GM18867 (cell line): ENCODE data around the gene ASXL3.

Experiments used
- ATAC-seq: cut with Tn5 transposase; IDR thresholded peaks from one replicate; pipeline ENCODE4 v1.9.1; 2021; ENCODE audit warnings: mild to moderate bottlenecking, moderate library complexity; ENCODE audit not compliant: unreplicated experiment

ASXL3 gene

DNA sequence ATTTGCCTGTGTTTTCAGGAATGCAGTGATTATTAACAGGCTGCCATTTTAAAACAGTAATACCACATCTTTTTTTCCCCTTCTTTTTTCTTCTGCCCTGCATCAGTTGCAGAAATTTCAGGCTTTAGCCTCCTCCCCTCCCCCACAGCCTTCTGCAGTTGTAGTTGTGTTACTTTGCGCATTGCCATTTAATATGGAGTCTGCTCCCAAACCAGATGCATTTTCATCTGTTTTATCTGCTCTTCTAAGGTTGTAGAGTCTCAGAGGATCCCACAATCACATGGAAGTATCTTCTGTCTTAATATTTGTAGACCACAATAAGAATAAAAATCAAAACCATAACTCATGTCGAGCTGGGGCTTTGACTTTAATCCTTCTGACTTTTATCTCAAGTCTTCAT, 3.8 kb downstream of the ASXL3 start:
- no peak for ATAC-seq

DNA sequence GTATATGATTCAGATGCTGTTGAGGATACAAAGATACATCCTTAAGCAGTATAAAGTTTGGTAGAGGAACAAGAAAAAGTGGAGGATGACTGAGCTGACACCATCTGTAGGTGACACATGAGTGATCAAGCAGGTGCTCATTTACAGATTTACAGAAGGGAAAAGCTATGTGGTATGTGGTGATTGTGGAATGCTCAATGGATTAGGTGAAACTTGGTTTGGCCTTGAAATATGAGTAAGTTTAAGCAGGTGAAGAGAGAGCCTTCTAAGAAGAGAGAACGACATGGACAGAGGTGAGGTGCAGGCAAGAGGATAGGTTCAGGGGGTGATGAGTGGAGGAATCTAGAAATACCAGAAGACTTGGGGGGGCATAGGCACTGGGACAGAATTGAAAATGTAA, 5.9 kb downstream of the ASXL3 start:
- ATAC-seq = no peak

DNA sequence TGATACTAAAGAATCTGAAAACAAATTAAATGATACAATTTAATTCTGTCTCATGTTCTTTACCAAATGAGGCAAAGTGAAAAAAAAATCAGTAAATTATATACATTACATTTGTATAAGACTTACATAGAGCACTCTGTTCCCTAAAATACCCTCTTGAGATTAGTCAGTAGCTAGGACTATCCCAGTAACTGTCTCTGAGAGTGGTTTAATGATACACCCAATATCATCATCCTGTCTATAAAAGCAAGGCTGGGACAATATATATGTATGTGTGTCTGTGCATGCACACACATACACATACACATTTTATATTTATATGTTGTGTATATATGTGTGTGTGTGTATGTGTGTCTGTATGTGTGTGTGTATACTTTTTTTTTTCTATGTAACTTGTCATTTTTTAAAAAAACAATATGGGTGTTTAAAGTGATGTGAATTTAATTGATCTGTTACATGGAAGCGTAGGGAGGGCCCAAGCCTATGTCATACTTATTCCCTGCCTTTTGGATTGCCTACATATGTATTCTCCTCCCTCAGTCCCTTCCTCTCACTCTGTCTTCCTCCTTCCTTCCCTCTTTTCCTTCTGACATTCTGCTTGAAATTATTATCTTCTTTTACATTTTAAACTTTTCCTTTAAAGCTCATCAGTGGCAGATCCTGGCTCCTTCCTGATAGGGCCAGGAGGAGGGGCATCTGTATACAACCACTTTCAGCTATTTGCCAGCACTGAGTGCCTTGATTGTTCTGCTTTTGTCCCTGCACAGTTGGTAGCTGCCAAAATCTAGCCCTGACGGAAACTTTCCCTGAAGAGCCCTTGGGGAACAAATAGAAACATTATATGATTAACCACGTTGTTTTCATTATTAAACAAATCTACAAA, 6.8 kb downstream of the ASXL3 start:
- no peak for ATAC-seq

DNA sequence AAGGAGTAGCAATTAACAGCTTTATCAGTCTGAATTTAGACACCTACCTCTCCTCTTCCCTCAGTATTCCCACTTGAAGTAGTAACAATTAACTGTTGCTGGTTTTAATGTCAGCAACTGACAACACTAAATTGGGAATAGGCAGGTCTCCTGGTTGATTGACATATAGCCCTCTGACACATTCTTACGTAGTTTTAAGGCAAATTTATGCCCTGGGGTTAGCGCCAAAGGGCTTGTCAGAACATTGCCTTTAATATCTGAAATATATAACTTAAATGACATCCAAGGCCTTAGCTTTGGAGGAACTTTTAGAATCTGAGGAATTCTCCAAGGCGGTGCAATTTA, 7.4 kb downstream of the ASXL3 start:
- no peak for ATAC-seq

DNA sequence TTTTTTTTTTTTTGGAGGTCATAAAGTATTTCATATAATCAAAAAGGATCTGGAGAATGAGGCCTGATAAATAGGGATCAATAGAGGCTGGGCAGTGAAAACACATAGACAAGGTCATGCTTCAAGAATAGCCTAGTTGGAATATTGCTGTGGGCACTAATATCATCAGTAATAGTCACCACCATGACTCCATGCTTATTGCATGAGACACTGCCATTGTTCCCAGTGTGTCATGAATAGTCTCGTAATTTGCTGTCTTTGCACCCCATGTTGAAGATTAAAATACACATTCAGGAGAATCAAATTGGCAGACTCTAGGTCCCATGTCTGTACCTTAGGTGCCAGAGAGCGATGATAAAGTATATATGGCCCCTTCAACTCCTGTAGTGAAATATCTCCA, 10.3 kb downstream of the ASXL3 start:
- ATAC-seq = no peak

DNA sequence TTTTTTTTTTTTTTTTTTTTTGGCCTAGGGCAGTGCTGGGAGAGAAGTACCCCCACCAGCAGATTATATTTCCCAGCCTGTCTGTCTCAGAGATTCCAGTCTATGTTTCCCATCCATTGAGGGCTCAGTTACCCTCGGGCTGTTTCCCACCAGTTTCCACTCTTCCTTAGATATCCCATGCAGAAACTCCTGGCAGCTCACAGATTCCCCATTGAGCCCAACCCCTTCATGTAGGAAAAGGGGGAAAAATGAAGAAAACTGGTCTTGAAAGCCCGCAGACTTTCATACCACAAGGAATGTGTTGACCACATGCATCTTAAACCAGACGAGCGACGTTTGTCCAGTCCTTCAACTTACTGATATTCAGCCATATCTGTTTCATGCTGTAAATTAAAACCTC, 15.2 kb downstream of the ASXL3 start:
- ATAC-seq = no peak

DNA sequence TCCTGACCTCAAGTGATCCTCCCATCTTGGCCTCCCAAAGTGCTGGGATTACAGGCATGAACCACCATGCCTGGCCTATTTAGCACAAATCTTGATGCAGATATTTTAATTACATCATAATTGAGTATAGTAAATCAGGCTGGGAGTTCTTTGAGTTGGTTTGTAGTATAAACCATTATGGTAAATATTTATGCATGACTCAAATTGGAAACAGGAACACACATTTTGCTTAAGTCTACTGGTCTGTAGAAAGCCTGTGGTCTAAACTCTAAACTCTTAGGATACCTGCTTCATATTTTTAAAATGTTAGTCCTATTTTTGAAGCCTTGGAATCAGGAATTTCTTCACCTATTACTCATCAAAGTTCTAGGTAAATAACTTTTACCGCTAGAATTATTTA, 16.8 kb downstream of the ASXL3 start:
- ATAC-seq = no peak

DNA sequence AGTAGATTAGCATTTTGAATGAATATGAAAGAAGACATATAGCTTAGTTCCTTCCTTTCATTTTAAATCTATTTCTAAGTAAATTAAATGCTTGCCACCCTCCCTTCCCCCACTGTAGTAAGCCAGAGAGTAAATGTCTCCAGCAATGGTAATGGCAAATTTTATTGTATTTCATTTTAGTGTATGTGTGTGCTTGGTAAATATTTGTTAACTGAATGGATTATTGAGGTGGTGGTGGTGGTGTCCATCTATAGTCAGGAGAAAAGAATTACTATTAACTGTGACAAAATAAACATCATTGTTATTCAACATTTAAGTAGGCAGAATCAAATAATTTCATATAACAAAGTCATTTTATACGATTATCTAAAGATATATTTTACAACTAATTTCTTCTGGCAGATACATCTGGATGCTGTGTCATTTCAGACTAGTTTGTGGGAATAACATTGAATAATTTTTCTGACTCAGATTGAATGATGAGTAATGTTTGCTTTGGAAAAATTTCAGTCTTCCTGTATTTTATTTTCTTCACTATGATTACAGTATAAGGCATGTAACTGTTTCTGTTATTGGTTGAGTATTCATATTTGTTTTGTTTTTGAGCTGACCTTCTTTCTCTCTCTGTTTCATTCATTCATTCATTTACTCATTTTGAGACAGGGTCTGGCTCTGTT, 18.3 kb downstream of the ASXL3 start:
- ATAC-seq = no peak

DNA sequence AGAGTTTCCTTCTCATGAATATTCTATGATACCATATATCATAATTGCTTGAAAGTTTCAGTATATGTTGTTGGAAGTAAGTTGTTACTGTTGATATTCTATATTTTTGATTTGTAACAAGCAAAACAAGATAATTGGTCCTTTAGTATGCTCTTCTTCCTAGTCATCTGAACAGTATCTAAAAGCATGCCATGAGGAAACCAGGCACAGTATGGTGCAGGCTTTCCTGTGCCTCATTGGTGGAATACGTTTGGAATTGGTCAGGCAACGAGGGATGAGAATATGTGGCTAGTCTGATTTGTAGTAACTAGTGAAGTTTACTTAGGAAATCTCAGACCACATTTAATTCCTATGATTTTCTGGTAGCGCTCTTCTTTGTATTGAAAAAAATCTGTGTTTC, 22.8 kb downstream of the ASXL3 start:
- no peak for ATAC-seq

DNA sequence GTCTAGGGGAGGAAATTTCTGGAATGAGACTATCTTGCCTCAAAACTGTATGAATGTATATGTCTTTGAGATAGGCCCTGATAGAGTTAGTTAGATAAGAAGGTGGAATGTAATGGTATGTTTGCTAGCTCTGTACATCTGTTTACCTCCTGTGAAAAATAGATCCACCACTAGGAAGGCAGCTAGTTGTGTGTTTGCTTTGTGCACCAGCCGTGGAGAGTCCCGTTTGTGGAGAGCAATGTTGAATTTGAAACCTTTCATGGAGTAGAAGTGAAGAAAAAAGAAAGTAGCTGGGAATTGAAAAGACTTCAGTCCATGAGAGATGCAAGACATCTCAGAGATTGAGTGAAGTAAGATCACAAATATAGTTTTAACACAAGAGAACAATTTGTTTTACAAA, 25.4 kb downstream of the ASXL3 start:
- ATAC-seq = no peak

DNA sequence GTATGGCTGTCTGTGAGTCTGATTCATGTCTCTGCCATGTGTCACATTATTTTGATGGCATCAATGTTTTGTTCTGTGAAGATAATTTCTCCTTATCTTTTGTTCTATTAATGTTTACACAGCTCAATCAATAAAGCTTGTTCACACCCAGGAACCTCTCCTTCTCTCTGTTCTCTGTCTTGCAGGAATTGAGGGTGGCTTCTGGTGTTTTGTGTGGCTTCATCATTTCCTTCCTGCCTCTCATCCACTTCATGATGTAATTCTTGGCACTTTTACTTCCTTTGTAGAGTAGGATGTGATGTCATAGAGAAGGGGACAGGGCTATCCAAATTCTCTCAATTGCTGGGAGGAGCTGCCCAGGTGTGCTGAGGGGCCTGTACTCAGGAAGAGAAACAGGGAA, 27.2 kb downstream of the ASXL3 start:
- ATAC-seq = no peak

DNA sequence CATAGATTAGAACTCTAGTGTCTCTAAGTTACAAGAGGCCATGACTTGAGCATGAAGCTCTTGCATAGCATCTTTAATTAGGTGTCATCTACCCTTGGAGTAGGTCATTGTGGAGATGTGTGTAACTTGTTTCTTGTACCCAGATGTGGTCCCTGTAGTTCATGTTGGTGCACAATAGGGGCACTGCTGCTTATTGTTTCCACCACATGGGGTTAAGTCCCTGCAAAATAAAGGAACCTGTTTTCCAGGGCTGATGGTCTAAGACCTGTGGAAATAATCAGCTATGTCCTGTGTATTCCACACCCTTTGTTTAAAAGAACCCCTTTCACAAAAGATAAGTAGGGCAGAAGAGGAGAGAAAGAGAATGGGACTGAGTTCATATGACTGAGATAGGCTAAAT, 28.6 kb downstream of the ASXL3 start:
- ATAC-seq = no peak

DNA sequence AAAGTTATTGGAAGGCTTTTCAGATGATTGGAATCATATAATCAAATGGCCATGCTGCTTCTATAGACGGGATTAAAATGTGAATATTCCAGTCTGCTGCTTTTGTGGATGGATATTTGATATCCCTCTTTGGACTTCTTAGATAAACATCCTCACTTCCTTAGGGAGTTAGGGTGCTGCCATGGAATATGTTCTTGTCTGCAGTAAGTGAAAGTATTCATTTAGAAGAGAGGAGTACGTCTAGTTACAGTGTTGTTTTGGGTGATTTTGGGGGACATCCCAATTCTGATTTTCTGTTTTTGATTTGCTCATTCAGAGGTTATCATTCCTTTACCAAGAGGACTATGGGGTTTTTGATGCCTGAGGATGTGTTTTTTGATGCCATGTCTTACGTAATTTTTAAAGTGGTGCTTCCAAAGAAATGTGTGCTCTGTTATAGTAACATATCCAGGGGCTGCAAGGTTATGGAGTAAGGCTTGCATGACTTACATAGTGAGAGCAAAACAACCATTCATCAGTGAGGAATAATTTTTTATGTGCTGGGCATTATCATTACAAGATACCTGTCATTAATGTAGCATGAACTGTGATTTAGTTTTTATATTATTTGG, 33.6 kb downstream of the ASXL3 start:
- ATAC-seq = no peak

DNA sequence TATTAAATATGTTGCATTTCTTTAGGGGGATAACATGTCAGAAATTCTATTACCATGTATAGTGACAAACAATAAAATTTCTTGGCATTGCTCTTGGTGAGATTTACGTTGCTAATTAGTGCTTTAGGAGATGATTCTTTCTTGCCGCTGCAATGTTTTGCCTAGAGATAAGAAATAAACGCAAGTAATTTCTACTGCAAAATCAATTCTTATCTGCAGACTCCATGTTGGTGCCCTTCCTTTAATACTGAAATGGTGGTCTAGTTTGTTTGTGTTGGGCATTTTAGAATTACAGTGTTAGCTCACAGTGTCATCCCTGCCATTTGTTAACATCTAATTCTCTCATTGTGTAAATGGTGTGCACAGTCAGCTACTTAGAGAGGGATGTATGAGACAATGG, 34.6 kb downstream of the ASXL3 start:
- ATAC-seq = no peak

DNA sequence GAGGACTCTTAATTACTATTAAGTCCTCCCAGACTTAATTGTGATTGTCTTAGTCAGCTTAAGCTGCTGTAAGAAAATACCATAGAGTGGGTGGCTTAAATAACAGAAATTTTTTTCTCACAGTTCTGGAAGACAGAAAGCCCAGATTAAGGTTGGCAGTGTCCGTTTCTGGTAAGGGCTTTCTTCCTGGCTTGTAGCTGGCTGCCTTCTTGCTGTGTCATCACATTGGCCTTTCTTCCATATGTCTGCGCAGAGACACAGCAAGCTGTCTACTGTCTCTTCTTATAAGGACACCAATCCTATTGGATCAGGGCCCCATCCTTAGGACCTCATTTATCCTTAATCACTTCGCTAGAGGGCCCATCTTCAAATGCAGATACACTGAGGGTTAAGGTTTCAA, 38.5 kb downstream of the ASXL3 start:
- no peak for ATAC-seq

DNA sequence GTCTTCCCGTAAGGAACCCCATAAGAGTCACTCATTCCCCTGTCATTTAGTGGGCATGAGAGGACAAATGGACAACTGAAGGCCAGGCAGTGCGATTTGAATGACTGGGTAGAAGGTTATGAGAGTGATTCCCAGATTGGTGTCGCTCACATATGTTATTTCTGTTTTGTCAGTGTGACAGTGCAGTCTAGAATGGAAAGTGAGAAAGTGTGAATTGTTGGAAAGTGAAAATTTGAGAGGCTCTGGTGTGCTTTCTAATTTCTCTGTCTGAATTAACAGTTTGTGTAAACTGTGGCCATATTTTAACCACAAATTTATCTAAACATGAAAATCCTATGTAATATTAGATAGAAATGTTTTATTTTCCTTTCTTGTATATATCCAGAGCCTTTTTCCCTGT, 49.1 kb downstream of the ASXL3 start:
- no peak for ATAC-seq

DNA sequence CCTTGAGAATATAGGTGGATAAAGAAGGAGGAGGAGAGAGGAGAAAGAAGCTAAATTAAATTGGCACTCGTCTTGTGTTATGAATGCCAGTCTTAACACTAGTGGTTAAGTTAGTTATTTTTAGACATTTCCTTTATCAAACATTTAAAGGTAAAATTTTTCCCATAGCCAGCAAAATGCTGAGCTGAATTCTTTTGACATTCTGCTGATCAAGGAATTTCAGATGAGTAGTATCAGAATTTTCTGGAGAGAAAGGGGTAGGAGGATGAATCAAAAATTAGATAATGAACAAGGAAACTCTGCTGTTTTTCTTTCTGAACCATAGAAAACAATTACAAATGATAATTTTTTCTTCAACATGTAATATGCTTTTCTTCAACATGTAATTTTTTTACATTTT, 52.5 kb downstream of the ASXL3 start:
- ATAC-seq = no peak

DNA sequence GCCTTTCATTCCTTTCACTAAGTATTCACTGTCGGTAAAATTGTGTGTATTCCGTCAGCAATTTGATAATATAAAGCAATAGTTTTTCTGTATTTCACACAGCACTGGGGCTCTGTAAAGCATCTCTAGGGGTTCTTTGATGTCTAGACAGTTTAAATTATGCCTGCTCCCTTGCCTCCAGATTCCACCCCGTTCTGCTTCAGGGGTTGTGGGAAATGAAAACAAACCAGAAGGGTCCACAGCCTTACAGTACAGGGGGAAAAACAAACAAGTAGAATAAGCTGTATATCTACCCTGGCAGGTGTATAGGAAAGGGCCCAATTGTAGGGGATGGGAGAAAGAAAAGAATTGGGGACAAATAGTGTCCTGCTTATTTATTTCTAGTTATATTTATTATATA, 63.1 kb downstream of the ASXL3 start:
- ATAC-seq = no peak

DNA sequence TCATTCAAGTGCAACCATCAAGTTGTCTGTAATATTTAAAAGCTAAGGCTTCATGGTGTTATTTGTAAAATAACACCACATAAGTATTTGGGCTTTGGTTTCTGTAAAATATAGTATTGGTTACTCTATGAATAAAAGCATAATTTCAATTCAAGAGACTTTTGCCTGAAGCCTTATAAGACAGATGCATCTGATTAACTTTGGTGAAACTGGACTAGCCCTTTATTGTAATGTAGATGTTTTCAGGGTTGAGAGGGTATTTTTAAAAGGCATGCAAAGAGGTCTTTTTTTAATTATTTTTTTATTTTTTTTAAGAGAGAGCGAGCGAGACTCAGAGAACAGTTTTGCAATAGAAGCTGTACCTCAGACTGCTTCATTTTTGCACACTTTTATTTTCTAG, 66.5 kb downstream of the ASXL3 start:
- ATAC-seq = no peak

DNA sequence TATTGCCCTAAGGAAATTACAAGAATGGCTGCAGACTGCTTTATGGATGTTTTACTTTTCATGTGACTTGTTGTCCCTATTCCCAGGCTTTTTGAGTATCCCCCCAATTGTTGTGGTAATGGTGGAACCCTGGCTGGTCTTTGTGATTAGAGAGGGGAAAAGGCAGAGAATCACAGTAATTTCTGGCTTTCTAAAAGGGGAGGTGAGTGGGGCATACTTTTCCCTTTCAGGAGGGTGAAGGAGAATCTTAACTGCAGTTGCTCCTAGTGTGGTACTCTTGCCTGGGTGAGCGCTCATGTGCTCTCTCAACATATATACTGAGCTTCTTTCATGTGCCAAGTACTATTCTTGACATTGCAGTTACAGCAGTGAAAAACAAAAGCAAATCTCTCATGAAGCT, 69.3 kb downstream of the ASXL3 start:
- ATAC-seq = no peak

DNA sequence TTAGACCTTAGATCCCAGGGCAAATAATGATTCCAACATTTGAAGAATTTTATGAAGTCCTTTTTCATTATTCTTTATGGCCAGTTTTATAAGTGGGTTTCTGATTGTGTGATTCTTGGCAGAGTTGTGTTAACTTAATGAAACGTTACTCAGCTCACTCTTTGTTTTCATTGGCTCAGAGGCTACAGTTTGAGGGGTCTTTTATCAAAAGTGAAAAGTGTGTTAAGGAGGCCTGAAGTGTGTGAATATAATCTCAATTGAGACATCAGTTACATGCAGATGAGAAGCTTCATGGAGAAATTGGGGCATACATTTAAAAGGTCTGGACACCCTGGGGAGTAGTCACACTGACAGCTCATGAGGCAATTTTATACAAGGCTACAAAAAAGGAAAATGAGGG, 74.6 kb downstream of the ASXL3 start:
- no peak for ATAC-seq

DNA sequence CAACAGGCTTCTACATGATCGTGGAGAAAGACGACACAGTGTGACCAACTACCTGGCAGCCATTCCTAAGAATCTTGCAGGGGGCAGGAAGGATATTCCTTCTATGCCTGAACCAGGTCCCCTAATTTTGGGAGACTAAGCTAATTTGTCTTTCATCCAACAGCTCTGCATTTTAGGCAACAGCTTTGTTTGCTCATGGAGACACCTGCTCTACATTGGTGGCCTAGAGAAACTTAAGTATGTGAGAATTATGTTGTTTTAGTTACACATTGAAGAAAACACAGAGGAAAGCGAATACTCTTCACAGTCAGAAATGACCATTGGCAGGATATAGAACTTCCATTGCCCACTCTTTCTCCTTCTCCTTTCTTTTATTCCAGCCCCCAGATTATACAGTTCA, 75.2 kb downstream of the ASXL3 start:
- ATAC-seq = no peak
